Endothelial cell of umbilical vein (primary cell): ENCODE measurements around the gene LRRC8C.

ENCODE experiments used
- CTCF ChIP-seq, 2 donors: IDR thresholded peaks; 1 replicate in 1 of 2; 2 replicates in 1 of 2; pipeline ENCODE4 v1.5.1; 2011; ENCODE audit warnings: low read length in 2 of 2, mild to moderate bottlenecking in 2 of 2, moderate library complexity in 2 of 2, control low read depth in 1 of 2, inconsistent platforms in 1 of 2, low read depth in 1 of 2; ENCODE audit not compliant: insufficient read depth in 1 of 2; ENCODE audit errors: extremely low read depth in 1 of 2
- EZH2 ChIP-seq: IDR thresholded peaks from 2 replicates; pipeline ENCODE4 v1.6.1; 2012; ENCODE audit warnings: borderline replicate concordance, low read depth, mild to moderate bottlenecking, moderate library complexity, low read length, inconsistent platforms; ENCODE audit not compliant: severe bottlenecking
- FOS ChIP-seq: IDR thresholded peaks from 2 replicates; pipeline ENCODE4 v1.6.1; 2011; ENCODE audit warnings: mild to moderate bottlenecking, low read length, moderate library complexity, borderline replicate concordance; ENCODE audit not compliant: insufficient read depth
- GATA2 ChIP-seq: IDR thresholded peaks from 2 replicates; pipeline ENCODE4 v1.7.0; 2011; ENCODE audit warnings: low read depth, mild to moderate bottlenecking, moderate library complexity, mixed read lengths, low read length; ENCODE audit not compliant: insufficient read length, insufficient read depth
- POLR2A ChIP-seq: IDR thresholded peaks from 2 replicates; pipeline ENCODE4 v1.6.1; 2012; ENCODE audit warnings: low read depth, mild to moderate bottlenecking, control low read depth, low read length
- POLR2AphosphoS5 ChIP-seq: IDR thresholded peaks from 2 replicates; pipeline ENCODE4 v1.6.1; 2012; ENCODE audit warnings: low read depth, mild to moderate bottlenecking, control low read depth, low read length, moderate library complexity; ENCODE audit not compliant: insufficient read depth
- TF ChIP-seq, protein P1 (sequence below): IDR thresholded peaks from 2 replicates; pipeline ENCODE4 v1.6.1; 2011; ENCODE audit not compliant: insufficient read depth, insufficient read length

DNA sequence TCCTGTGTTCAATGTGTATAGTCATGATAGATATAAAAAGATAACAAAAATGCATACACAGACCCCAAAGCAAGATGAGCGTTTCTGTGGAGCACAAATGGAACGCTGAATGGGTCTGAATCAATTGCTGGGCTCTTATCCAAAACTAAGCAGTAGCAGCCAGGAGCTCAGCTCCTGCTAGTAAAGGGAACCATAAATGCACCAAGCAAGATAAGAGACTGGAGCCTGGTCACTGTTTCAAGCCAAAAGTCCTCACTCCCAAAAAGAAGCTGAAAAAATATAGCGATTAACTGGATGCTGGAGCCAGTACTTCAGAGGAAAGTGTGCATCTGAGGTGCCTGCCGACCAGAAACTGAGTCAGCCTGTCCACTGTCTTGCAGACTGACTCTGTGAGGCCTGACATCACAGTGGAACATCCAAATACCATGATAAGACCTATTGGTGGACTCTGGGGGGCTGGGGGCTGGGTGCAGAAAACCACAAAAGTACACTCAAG lies 68.9 kb downstream of the LRRC8C start:
- no peak for TF ChIP-seq CTCF (IDR thresholded peaks at IDR 0.05; ENCODE audit: extremely low read depth in 1 of 2, insufficient read depth in 1 of 2, low read depth in 1 of 2, low read length in 2 of 2)
- TF ChIP-seq EZH2 = no peak
- no peak for TF ChIP-seq POLR2A
- TF ChIP-seq POLR2AphosphoS5 = no peak
- TF ChIP-seq, protein P1, sequence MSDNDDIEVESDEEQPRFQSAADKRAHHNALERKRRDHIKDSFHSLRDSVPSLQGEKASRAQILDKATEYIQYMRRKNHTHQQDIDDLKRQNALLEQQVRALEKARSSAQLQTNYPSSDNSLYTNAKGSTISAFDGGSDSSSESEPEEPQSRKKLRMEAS = no peak
- no peak for TF ChIP-seq GATA2
- no peak for TF ChIP-seq FOS
